HepG2 (cell line): ENCODE results near the gene SPRED2. TPM values are rescaled to one million over a fixed set of nuclear protein-coding genes. Genes with fewer than 3 reads are reported as not detected.

Experiments
- ATAC-seq: fragments of 200-7000 bp; cut with Tn5 transposase; 3 replicates; pipeline ENCODE4 v1.9.1; 2020; ENCODE audit warnings: mild to moderate bottlenecking, moderate library complexity
- BruUV-seq: library from RNA; stranded (reverse); fragments of 400-500 nt; replicated peaks from 2 replicates; lab custom pipeline; 2021; lab: Mats Ljungman, UMichigan
- CTCF ChIA-PET: fragments of 300-600 bp; formaldehyde crosslinking; extraction: SDS; loops from one replicate; lab custom pipeline; 2021; ENCODE audit warnings: low total read pairs, inconsistent platforms, low intra/inter-chr PET ratio; lab: Yijun Ruan, JAX
- POLR2A ChIA-PET: fragments of 350-600 bp; sonication (Branson Sonifier 250); formaldehyde crosslinking; loops from one replicate; lab custom pipeline; 2020; ENCODE audit warnings: antibody characterized with exemption, inconsistent platforms; lab: Yijun Ruan, JAX
- DNase-seq: peaks from one replicate; pipeline ENCODE4 v3.0.0-alpha.2; 2015; ENCODE audit warnings: low spot score
- FAIRE-seq: peaks from 3 replicates; lab custom pipeline; 2011; peaks lifted over from hg19 to GRCh38; lab: Jason Lieb, UNC
- H2AFZ ChIP-seq: one replicate; pipeline ENCODE4 v1.6.1; 2011; ENCODE audit warnings: low read length, inconsistent platforms
- H3K27ac ChIP-seq: fragments of 300-600 bp; 3 replicates; pipeline ENCODE4 v1.8.0; 2011; ENCODE audit warnings: mixed run types, mild to moderate bottlenecking, mixed read lengths, low read length, inconsistent platforms; ENCODE audit not compliant: insufficient read depth; ENCODE audit errors: extremely low read length
- H3K27me3 ChIP-seq, 2 experiments: fragments of 200-600 bp in 1 of 2; 2 replicates in 1 of 2; 3 replicates in 1 of 2; pipeline versions ENCODE4 v1.6.0 to v1.8.0; 2011; ENCODE audit warnings: low read length in 2 of 2, mild to moderate bottlenecking in 2 of 2, moderate library complexity in 2 of 2, inconsistent platforms in 1 of 2; ENCODE audit not compliant: insufficient read depth in 2 of 2, control insufficient read depth in 1 of 2
- H3K36me3 ChIP-seq, 2 experiments: fragments of 200-600 bp in 1 of 2; replicated peaks in 1 of 2; 2 replicates in 1 of 2; 3 replicates in 1 of 2; pipeline versions ENCODE4 v1.5.1 to v1.8.0; 2011; ENCODE audit warnings: low read length in 2 of 2, inconsistent platforms in 1 of 2; ENCODE audit not compliant: insufficient read depth in 2 of 2, control insufficient read depth in 1 of 2
- H3K4me1 ChIP-seq: 2 replicates; pipeline ENCODE4 v1.5.1; 2012; ENCODE audit warnings: low read length, inconsistent platforms; ENCODE audit not compliant: insufficient read depth
- H3K4me2 ChIP-seq: 2 replicates; pipeline ENCODE4 v1.6.0; 2011; ENCODE audit warnings: low read depth, low read length, inconsistent platforms
- H3K4me3 ChIP-seq, 3 experiments: fragments of 200-600 bp in 1 of 3; sonication (generic), shearing (Covaris generic) in 1 of 3; replicated peaks in 1 of 3; 2 replicates each; pipeline ENCODE4 v1.5.1; 2011 to 2016; ENCODE audit warnings: low read length in 3 of 3, inconsistent platforms in 2 of 3, low read depth in 2 of 3, mild to moderate bottlenecking in 2 of 3, control low read depth in 1 of 3, mixed read lengths in 1 of 3; ENCODE audit not compliant: insufficient read depth in 1 of 3
- H3K79me2 ChIP-seq: one replicate; pipeline ENCODE4 v1.6.1; 2011; ENCODE audit warnings: low read length, inconsistent platforms; ENCODE audit not compliant: insufficient read depth
- H3K9ac ChIP-seq: 2 replicates; pipeline ENCODE4 v1.6.0; 2011; ENCODE audit warnings: mild to moderate bottlenecking, low read depth, low read length, inconsistent platforms; ENCODE audit not compliant: insufficient read depth
- H3K9me3 ChIP-seq: 2 replicates; pipeline ENCODE4 v1.5.1; 2012; ENCODE audit warnings: mild to moderate bottlenecking, low read length
- H4K20me1 ChIP-seq: 2 replicates; pipeline ENCODE4 v1.6.0; 2011; ENCODE audit warnings: inconsistent platforms, mild to moderate bottlenecking, low read length, moderate library complexity; ENCODE audit not compliant: insufficient read depth
- ARID3A ChIP-seq: IDR thresholded peaks from 2 replicates; pipeline ENCODE4 v1.6.1; 2012; ENCODE audit warnings: low read depth, low read length, improper control_type of control experiment
- BCL3 ChIP-seq: sonication (generic); formaldehyde crosslinking; IDR thresholded peaks from 2 replicates; pipeline ENCODE4 v1.5.1; 2020; ENCODE audit warnings: mild to moderate bottlenecking, missing genetic modification reagents, moderate library complexity
- BCL6 ChIP-seq: IDR thresholded peaks from 2 replicates; pipeline ENCODE4 v1.6.1; 2016; ENCODE audit warnings: missing genetic modification reagents, missing compliant biosample characterization
- DMTF1 ChIP-seq: sonication (generic); formaldehyde crosslinking; IDR thresholded peaks from 2 replicates; pipeline ENCODE4 v1.4.0; 2020; ENCODE audit warnings: mild to moderate bottlenecking, missing genetic modification reagents
- DPF2 ChIP-seq: sonication (generic); formaldehyde crosslinking; IDR thresholded peaks from 2 replicates; pipeline ENCODE4 v1.4.0; 2020; ENCODE audit warnings: mild to moderate bottlenecking, low read depth, missing genetic modification reagents, borderline replicate concordance
- HDAC2 ChIP-seq: sonication (generic); formaldehyde crosslinking; IDR thresholded peaks from 2 replicates; pipeline ENCODE4 v1.4.0; 2020; ENCODE audit warnings: missing genetic modification reagents
- IRX3 ChIP-seq: sonication (generic); formaldehyde crosslinking; IDR thresholded peaks from 2 replicates; pipeline ENCODE4 v1.8.1; 2023; ENCODE audit warnings: mild to moderate bottlenecking, low read depth, missing genetic modification reagents, borderline replicate concordance
- JDP2 ChIP-seq: sonication (generic); formaldehyde crosslinking; IDR thresholded peaks from 2 replicates; pipeline ENCODE4 v1.8.1; 2022; ENCODE audit warnings: missing genetic modification reagents, borderline replicate concordance
- MBD4 ChIP-seq: IDR thresholded peaks from 2 replicates; pipeline ENCODE4 v1.6.1; 2012; ENCODE audit warnings: low read length, inconsistent platforms, borderline replicate concordance
- NAIF1 ChIP-seq: sonication (generic); formaldehyde crosslinking; IDR thresholded peaks from 2 replicates; pipeline ENCODE4 v1.5.0; 2020; ENCODE audit warnings: mild to moderate bottlenecking, missing genetic modification reagents, borderline replicate concordance
- PHF5A ChIP-seq: IDR thresholded peaks from one replicate; pipeline ENCODE4 v1.6.1; 2018; ENCODE audit warnings: low read depth, missing genetic modification reagents; ENCODE audit not compliant: unreplicated experiment
- RARG ChIP-seq: sonication (generic); formaldehyde crosslinking; IDR thresholded peaks from 2 replicates; pipeline ENCODE4 v1.4.0; 2020; ENCODE audit warnings: low read depth, mild to moderate bottlenecking, missing genetic modification reagents
- TRIM24 ChIP-seq: sonication (generic); formaldehyde crosslinking; IDR thresholded peaks from 2 replicates; pipeline ENCODE4 v1.8.0; 2022; ENCODE audit warnings: mild to moderate bottlenecking, missing genetic modification reagents
- ZNF121 ChIP-seq: sonication (generic); formaldehyde crosslinking; IDR thresholded peaks from 2 replicates; pipeline ENCODE4 v1.5.0; 2020; ENCODE audit warnings: mild to moderate bottlenecking, missing genetic modification reagents
- ZNF468 ChIP-seq: sonication (generic); formaldehyde crosslinking; IDR thresholded peaks from 2 replicates; pipeline ENCODE4 v1.8.0; 2022; ENCODE audit warnings: mild to moderate bottlenecking, moderate library complexity, missing genetic modification reagents
- ZNF558 ChIP-seq: sonication (generic); formaldehyde crosslinking; IDR thresholded peaks from 2 replicates; pipeline ENCODE4 v1.9.0; 2022; ENCODE audit warnings: mild to moderate bottlenecking, missing genetic modification reagents, borderline replicate concordance
- ZNF777 ChIP-seq: sonication (generic); formaldehyde crosslinking; IDR thresholded peaks from 2 replicates; pipeline ENCODE4 v1.4.0; 2020; ENCODE audit warnings: missing genetic modification reagents
- WGBS: methylation state at CpG from one replicate; pipeline ENCODE4 v1.1.6; 2017; ENCODE audit warnings: low lambda C conversion rate; 5-methylcytosine and 5-hydroxymethylcytosine counted together
- in situ Hi-C: cut with HindIII; loops from 2 replicates; pipeline ENCODE4 v1.10.0; 2017; ENCODE audit warnings: low pct_unique_long_range_greater_than_20kb; ENCODE audit not compliant: extremely low pct_ligation_motif_present
- intact Hi-C: fragments of 100-400 bp; cut with micrococcal nuclease; formaldehyde crosslinking; loops from one replicate; pipeline ENCODE4 v1.10.0; 2022; ENCODE audit not compliant: unreplicated experiment
- polyA plus RNA-seq, 8 experiments: library from polyadenylated mRNA; depleted of rRNA in 3 of 8; stranded (reverse) in 7 of 8; unstranded in 1 of 8; fragments of >200 nt; fragmentation: Illumina TruSeq in 4 of 8; extraction: Trizol in 4 of 8; gene quantifications; 2 replicates each; pipeline versions ENCODE4 v1.2.1 to v1.2.3, GENCODE V29; 2011 to 2016; ENCODE audit warnings: low read depth in 4 of 8, missing spikeins in 1 of 8, mixed read lengths in 1 of 8; ENCODE audit not compliant: insufficient read depth in 1 of 8
- total RNA-seq, 5 experiments: library from RNA; depleted of rRNA; stranded (reverse); fragments of >200 nt; fragmentation: Illumina TruSeq; extraction: Trizol; gene quantifications; 2 replicates each; pipeline ENCODE4 v1.2.3, GENCODE V29; 2016; ENCODE audit warnings: low read depth in 1 of 5

Gene SPRED2
- total and polyA plus RNA-seq, 2 of the 13 experiments (the other 11 are each of a cell fraction or from before 2014, with no cell fraction given) = 13.0 to 37.0 TPM

- no TSS peak for BruUV-seq
- Histone ChIP-seq H3K27ac (peak overlapping the region; percentile 67), H3K9ac (0 out of 2 replicates have a peak overlapping the region, but pooled peaks have one; percentile 0), H3K9me3 (no peaks in the 10 kb centered on the region), H3K4me3 (no peak overlapping the region; a peak in 1 of 6 replicates), H3K36me3 (peaks cover 0 to 11% of the 10 kb centered on the region in 2 experiments; a peak in 1 of 5 replicates), H3K4me2 (peak overlapping the region; percentile 43), H3K4me1 (peaks cover 100% of the 10 kb centered on the region), H4K20me1 (peaks cover 10% of the 10 kb centered on the region; the same call in 1 of the 2 replicates), H3K27me3 (no peaks in the 10 kb centered on the region), H2AFZ (no peak overlapping the region), H3K79me2 (peaks cover 95% of the 10 kb centered on the region)
- WGBS = 42% methylated on average over 5 of the region's 5 CpGs
- intact Hi-C loops = no loop called here
- DNase-seq = peak; percentile 93
- ChIA-PET POLR2A (interaction anchor here (1.0 to 5.2 kb wide), 7 partner anchors 9 to 71 kb away, joined by 3 to 66 read pairs (median 3); partner anchors contain the start of gene SPRED2), CTCF (no interaction called here)
- in situ Hi-C loops = no loop called here
- ATAC-seq = peak; percentile 76
- FAIRE-seq = peak; percentile 92
- peak; percentile 68 for TF ChIP-seq BCL6 (CRISPR knock-in tag)
- TF ChIP-seq PHF5A (CRISPR knock-in tag) = no peak
- 0 out of 2 replicates have a peak, but pooled peaks have one; percentile 0 for TF ChIP-seq NAIF1
- TF ChIP-seq JDP2 (CRISPR knock-in tag) = no peak
- no peak for TF ChIP-seq DMTF1 (CRISPR knock-in tag)
- TF ChIP-seq DPF2 (CRISPR knock-in tag) = peak; percentile 68; the same call in 1 of the 2 replicates
- TF ChIP-seq BCL3 (CRISPR knock-in tag) = 0 out of 2 replicates have a peak, but pooled peaks have one; percentile 34
- no peak for TF ChIP-seq RARG (CRISPR knock-in tag)
- TF ChIP-seq ZNF558 (CRISPR knock-in tag) = no peak
- no peak for TF ChIP-seq ZNF468 (CRISPR knock-in tag)
- no peak for TF ChIP-seq ZNF777
- TF ChIP-seq HDAC2 (CRISPR knock-in tag) = peak; percentile 92
- TF ChIP-seq TRIM24 (CRISPR knock-in tag) = no peak
- no peak for TF ChIP-seq ARID3A
- no peak for TF ChIP-seq ZNF121 (CRISPR knock-in tag)
- TF ChIP-seq MBD4 = no peak
- TF ChIP-seq IRX3 (CRISPR knock-in tag) = no peak
Observed at GRCh38 chr2:65370387-65371073, 61.9 kb downstream of the SPRED2 start.
